Caco-2 (cell line): ENCODE measurements around the gene RPL39L. TPM values are rescaled to one million over a fixed set of nuclear protein-coding genes. Genes with fewer than 3 reads are reported as not detected.

Source experiments
- BruUV-seq: library from RNA; stranded (reverse); fragments of 400-500 nt; replicated peaks from 2 replicates; lab custom pipeline; 2021; lab: Mats Ljungman, UMichigan
- CTCF ChIA-PET: fragments of 300-600 bp; sonication (Branson Sonifier 250); formaldehyde crosslinking; loops from one replicate; lab custom pipeline; 2022; ENCODE audit warnings: antibody characterized with exemption; lab: Charles Lee
- POLR2A ChIA-PET: fragments of 300-600 bp; sonication (Branson Sonifier 250); formaldehyde crosslinking; loops from one replicate; lab custom pipeline; 2022; ENCODE audit warnings: antibody characterized with exemption; lab: Charles Lee
- DNase-seq, 2 experiments: peaks; one replicate each; pipeline versions ENCODE4 v3.0.0 to v3.0.0-alpha.2; 2020 to 2022
- H3K27me3 ChIP-seq: replicated peaks from 2 replicates; pipeline ENCODE4 v1.6.0; 2011; ENCODE audit warnings: low read length; ENCODE audit not compliant: control insufficient read depth, insufficient read depth
- H3K36me3 ChIP-seq: 2 replicates; pipeline ENCODE4 v1.5.1; 2011; ENCODE audit warnings: low read length; ENCODE audit not compliant: control insufficient read depth, insufficient read depth
- H3K4me1 ChIP-seq: fragments of 250-450 bp; sonication (Bioruptor Pico); 2 replicates; pipeline ENCODE4 v1.5.1; 2020; ENCODE audit warnings: mild to moderate bottlenecking
- H3K4me3 ChIP-seq: 2 replicates; pipeline ENCODE4 v1.5.1; 2011; ENCODE audit warnings: low read depth, mild to moderate bottlenecking, control low read depth, low read length
- H3K9me3 ChIP-seq: fragments of 250-450 bp; sonication (Bioruptor Pico); 2 replicates; pipeline ENCODE4 v1.5.1; 2020; ENCODE audit warnings: mild to moderate bottlenecking, moderate library complexity
- H3K27ac Mint-ChIP-seq: one replicate; pipeline ENCODE4 v1.8.0; 2022; ENCODE audit warnings: mixed read lengths; ENCODE audit not compliant: unreplicated experiment
- H3K27me3 Mint-ChIP-seq: one replicate; pipeline ENCODE4 v1.8.0; 2022; ENCODE audit warnings: mixed read lengths; ENCODE audit not compliant: insufficient read depth, unreplicated experiment
- H3K36me3 Mint-ChIP-seq: one replicate; pipeline ENCODE4 v1.8.0; 2022; ENCODE audit warnings: mild to moderate bottlenecking, mixed read lengths; ENCODE audit not compliant: insufficient read depth, unreplicated experiment
- H3K4me1 Mint-ChIP-seq: one replicate; pipeline ENCODE4 v1.8.0; 2022; ENCODE audit warnings: low read depth, mixed read lengths; ENCODE audit not compliant: unreplicated experiment
- H3K4me3 Mint-ChIP-seq: one replicate; pipeline ENCODE4 v1.8.0; 2022; ENCODE audit warnings: mild to moderate bottlenecking, moderate library complexity, mixed read lengths; ENCODE audit not compliant: unreplicated experiment
- H3K9me3 Mint-ChIP-seq: one replicate; pipeline ENCODE4 v1.8.0; 2022; ENCODE audit warnings: mixed read lengths; ENCODE audit not compliant: unreplicated experiment
- CTCF ChIP-seq, 2 experiments: fragments of 200-600 bp in 1 of 2; IDR thresholded peaks; 1 replicate in 1 of 2; 2 replicates in 1 of 2; pipeline versions ENCODE4 v1.5.1 to v1.8.0; 2011 to 2022; ENCODE audit warnings: antibody characterized with exemption in 1 of 2, control low read depth in 1 of 2, inconsistent platforms in 1 of 2, low read depth in 1 of 2, low read length in 1 of 2, mild to moderate bottlenecking in 1 of 2, moderate library complexity in 1 of 2; ENCODE audit not compliant: insufficient read depth in 1 of 2, severe bottlenecking in 1 of 2, unreplicated experiment in 1 of 2
- intact Hi-C: fragments of 100-400 bp; cut with micrococcal nuclease; formaldehyde crosslinking; loops from one replicate; pipeline ENCODE4 v1.10.0; 2022; ENCODE audit not compliant: unreplicated experiment
- total RNA-seq: library from RNA; stranded (reverse); gene quantifications from 2 replicates; pipeline ENCODE4 v1.2.3, GENCODE V29; 2022

RPL39L gene
- total RNA-seq, 1 experiment from 2014 or later, result 1.8 TPM

GRCh38 chr3:187105700-187106099 is 33.6 kb downstream of the RPL39L start:
- no peak for TF ChIP-seq CTCF (IDR thresholded peaks at IDR 0.05; ENCODE audit: insufficient read depth in 1 of 2, low read depth in 1 of 2, low read length in 1 of 2, severe bottlenecking in 1 of 2, unreplicated experiment in 1 of 2)
- no peaks in the 10 kb centered on the region for H3K4me1 ChIP-seq
- no peak overlapping the region for H3K4me3 ChIP-seq
- Mint-ChIP-seq H3K27me3 (no peaks in the 10 kb centered on the region), H3K27ac (no peak overlapping the region), H3K4me3 (no peak overlapping the region), H3K36me3 (no peaks in the 10 kb centered on the region), H3K4me1 (no peaks in the 10 kb centered on the region), H3K9me3 (no peaks in the 10 kb centered on the region)
- intact Hi-C loops, result no loop called here
- no peaks in the 10 kb centered on the region for H3K36me3 ChIP-seq
- DNase-seq, result no peak
- no peaks in the 10 kb centered on the region; the same call in 1 of the 2 replicates for H3K27me3 ChIP-seq
- ChIA-PET POLR2A (no interaction called here), CTCF (no interaction called here)
- BruUV-seq, result no TSS peak
- no peaks in the 10 kb centered on the region for H3K9me3 ChIP-seq

- Mint-ChIP-seq H3K36me3 (no peaks in the 10 kb centered on the region), H3K27me3 (no peaks in the 10 kb centered on the region), H3K4me3 (no peak overlapping the region), H3K9me3 (no peaks in the 10 kb centered on the region), H3K4me1 (no peaks in the 10 kb centered on the region), H3K27ac (no peak overlapping the region)
- intact Hi-C loops, result no loop called here
- Histone ChIP-seq H3K27me3 (no peaks in the 10 kb centered on the region; the same call in 1 of the 2 replicates), H3K36me3 (no peaks in the 10 kb centered on the region), H3K4me3 (no peak overlapping the region), H3K4me1 (no peaks in the 10 kb centered on the region), H3K9me3 (no peaks in the 10 kb centered on the region)
- no peak for DNase-seq
- CTCF ChIA-PET, result no interaction called here
- POLR2A ChIA-PET, result no interaction called here
- no peak for TF ChIP-seq CTCF (IDR thresholded peaks at IDR 0.05; ENCODE audit: insufficient read depth in 1 of 2, low read depth in 1 of 2, low read length in 1 of 2, severe bottlenecking in 1 of 2, unreplicated experiment in 1 of 2)
- BruUV-seq, result no TSS peak
Measured at GRCh38 chr3:187104933-187105332, 34.4 kb downstream of the RPL39L start.

GRCh38 chr3:187104342-187104741 is 35.0 kb downstream of the RPL39L start:
- H3K9me3 ChIP-seq, result no peaks in the 10 kb centered on the region
- intact Hi-C loops, result no loop called here
- Mint-ChIP-seq H3K9me3 (no peaks in the 10 kb centered on the region), H3K4me3 (no peak overlapping the region), H3K27me3 (no peaks in the 10 kb centered on the region), H3K4me1 (no peaks in the 10 kb centered on the region), H3K36me3 (no peaks in the 10 kb centered on the region), H3K27ac (no peak overlapping the region)
- ChIA-PET POLR2A (interaction anchor here (0.6 kb wide), 1 partner anchor 260 kb away, joined by 4 read pairs; no protein-coding TSS in a partner anchor), CTCF (no interaction called here)
- no peak for DNase-seq
- no peaks in the 10 kb centered on the region; the same call in 1 of the 2 replicates for H3K27me3 ChIP-seq
- no peak for TF ChIP-seq CTCF (IDR thresholded peaks at IDR 0.05; ENCODE audit: insufficient read depth in 1 of 2, low read depth in 1 of 2, low read length in 1 of 2, severe bottlenecking in 1 of 2, unreplicated experiment in 1 of 2)
- no TSS peak for BruUV-seq
- H3K36me3 ChIP-seq, result no peaks in the 10 kb centered on the region
- H3K4me3 ChIP-seq, result no peak overlapping the region
- H3K4me1 ChIP-seq, result no peaks in the 10 kb centered on the region
